ENCODE data around the gene RAB8B. TPM values are rescaled to one million over a fixed set of nuclear protein-coding genes. Genes with fewer than 3 reads are reported as not detected.

RAB8B gene
- total RNA-seq, 4 donors from 2014 or later: 47.6 to 179 (median 67.1) TPM

GRCh38 chr15:63160638-63161037, 28.8 kb upstream of the RAB8B start:
- intact Hi-C loops (cut with DNase I; ENCODE audit: low total_unique reads): no loop called here
- Histone ChIP-seq H3K9me3 (no peaks in the 10 kb centered on the region), H3K4me3 (no peak overlapping the region), H3K36me3 (no peaks in the 10 kb centered on the region), H3K27me3 (no peaks in the 10 kb centered on the region), H3K4me1 (no peaks in the 10 kb centered on the region), H3K27ac (no peak overlapping the region)
- no peak for DNase-seq
- TF ChIP-seq, protein P1, sequence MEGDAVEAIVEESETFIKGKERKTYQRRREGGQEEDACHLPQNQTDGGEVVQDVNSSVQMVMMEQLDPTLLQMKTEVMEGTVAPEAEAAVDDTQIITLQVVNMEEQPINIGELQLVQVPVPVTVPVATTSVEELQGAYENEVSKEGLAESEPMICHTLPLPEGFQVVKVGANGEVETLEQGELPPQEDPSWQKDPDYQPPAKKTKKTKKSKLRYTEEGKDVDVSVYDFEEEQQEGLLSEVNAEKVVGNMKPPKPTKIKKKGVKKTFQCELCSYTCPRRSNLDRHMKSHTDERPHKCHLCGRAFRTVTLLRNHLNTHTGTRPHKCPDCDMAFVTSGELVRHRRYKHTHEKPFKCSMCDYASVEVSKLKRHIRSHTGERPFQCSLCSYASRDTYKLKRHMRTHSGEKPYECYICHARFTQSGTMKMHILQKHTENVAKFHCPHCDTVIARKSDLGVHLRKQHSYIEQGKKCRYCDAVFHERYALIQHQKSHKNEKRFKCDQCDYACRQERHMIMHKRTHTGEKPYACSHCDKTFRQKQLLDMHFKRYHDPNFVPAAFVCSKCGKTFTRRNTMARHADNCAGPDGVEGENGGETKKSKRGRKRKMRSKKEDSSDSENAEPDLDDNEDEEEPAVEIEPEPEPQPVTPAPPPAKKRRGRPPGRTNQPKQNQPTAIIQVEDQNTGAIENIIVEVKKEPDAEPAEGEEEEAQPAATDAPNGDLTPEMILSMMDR (IDR thresholded peaks at IDR 0.05): no peak
- no peak for TF ChIP-seq POLR2A (IDR thresholded peaks at IDR 0.05)

DNA sequence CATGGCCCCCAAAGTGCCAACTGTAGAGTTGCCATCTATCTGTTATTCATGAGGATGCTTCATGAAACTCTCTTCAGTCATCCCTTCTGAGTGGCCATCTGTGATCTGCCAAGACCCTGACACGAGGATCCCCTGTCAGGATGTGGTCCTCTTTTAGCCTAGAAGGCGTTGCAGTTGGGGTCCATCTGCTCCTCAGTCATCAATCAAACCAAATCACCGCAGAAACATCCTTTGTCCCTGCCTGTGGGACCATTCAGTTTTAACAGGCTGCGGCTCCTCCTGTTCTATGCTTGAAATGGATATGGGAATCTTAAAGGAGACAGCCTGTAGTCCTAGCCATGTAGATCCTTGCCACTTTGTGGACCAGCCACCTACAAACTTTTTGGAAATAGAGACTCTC, 26.2 kb upstream of the RAB8B start:
- no peak overlapping the region for H3K4me3 ChIP-seq
- H3K27me3 ChIP-seq: no peaks in the 10 kb centered on the region
- no peak for TF ChIP-seq POLR2A (IDR thresholded peaks at IDR 0.05)
- TF ChIP-seq, protein P1 (IDR thresholded peaks at IDR 0.05): no peak
- H3K4me1 ChIP-seq: no peaks in the 10 kb centered on the region
- no peak for DNase-seq
- no peaks in the 10 kb centered on the region for H3K36me3 ChIP-seq
- no peak overlapping the region for H3K27ac ChIP-seq
- intact Hi-C loops (cut with DNase I; ENCODE audit: low total_unique reads): no loop called here
- H3K9me3 ChIP-seq: no peaks in the 10 kb centered on the region

DNA sequence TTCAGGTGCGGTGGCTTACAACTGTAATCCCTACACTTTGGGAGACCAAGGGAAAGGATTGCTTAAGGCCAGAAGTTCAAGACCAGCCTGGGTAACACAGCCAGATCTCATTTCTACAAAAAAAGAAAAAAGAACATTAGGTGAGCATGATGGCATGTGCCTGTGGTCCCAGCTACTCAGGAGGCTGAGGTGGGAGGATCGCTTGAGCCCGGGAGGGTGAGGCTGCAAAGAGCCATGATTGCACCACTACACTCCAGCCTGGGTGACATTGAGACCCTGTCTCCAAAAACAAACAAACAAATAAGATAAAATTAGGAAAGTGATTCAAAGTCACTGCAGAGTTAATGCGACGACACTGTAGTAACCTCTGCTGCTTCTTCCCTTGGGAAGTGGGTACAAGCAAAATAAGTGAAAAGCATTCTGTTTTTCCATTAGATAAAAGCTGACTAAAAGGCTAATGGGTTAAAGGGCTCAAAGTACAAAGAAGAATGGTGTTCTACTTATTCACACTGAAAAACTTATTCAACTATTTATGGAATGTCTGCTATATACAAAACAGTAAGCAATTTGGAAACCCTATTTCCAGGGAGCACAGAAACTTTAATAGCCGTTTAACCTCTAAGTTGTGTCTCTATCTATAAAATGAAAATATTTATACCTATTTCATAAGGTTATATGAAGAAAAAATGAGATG, 24.1 kb upstream of the RAB8B start:
- no peak for DNase-seq
- H3K27me3 ChIP-seq: no peaks in the 10 kb centered on the region
- TF ChIP-seq, protein P1 (IDR thresholded peaks at IDR 0.05): no peak
- no peak for TF ChIP-seq POLR2A (IDR thresholded peaks at IDR 0.05)
- intact Hi-C loops (cut with DNase I; ENCODE audit: low total_unique reads): no loop called here
- no peak overlapping the region for H3K27ac ChIP-seq
- no peaks in the 10 kb centered on the region for H3K36me3 ChIP-seq
- no peak overlapping the region for H3K4me3 ChIP-seq
- no peaks in the 10 kb centered on the region for H3K4me1 ChIP-seq
- H3K9me3 ChIP-seq: no peaks in the 10 kb centered on the region

GRCh38 chr15:63166219-63166618, 23.2 kb upstream of the RAB8B start:
- H3K9me3 ChIP-seq: no peaks in the 10 kb centered on the region
- DNase-seq: no peak
- no peak for TF ChIP-seq POLR2A (IDR thresholded peaks at IDR 0.05)
- TF ChIP-seq, protein P1 (IDR thresholded peaks at IDR 0.05): no peak
- no peaks in the 10 kb centered on the region for H3K4me1 ChIP-seq
- no peaks in the 10 kb centered on the region for H3K36me3 ChIP-seq
- no peak overlapping the region for H3K4me3 ChIP-seq
- H3K27ac ChIP-seq: no peak overlapping the region
- intact Hi-C loops (cut with DNase I; ENCODE audit: low total_unique reads): no loop called here
- no peaks in the 10 kb centered on the region for H3K27me3 ChIP-seq

DNA sequence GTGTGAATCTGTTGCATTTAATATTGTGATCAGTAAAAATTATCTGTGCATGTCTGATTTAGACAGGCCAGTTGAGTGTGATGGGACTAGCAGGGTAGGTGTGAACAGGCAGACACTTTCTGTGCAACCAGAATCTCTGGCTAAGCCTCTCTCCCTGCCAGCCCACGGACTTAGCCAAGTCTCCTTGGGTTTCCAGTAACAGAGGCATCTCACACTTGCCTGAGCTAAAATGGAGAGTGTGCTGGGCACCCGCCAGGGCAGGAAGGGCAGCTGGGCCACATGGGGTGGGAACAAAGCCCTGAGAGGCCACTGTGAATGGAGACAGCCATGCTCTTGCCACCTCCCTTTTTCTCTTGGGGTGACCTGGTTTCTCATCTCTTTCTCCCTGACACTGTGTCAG, 19.6 kb upstream of the RAB8B start:
- intact Hi-C loops (cut with DNase I; ENCODE audit: low total_unique reads): no loop called here
- no peak overlapping the region for H3K27ac ChIP-seq
- no peak for DNase-seq
- H3K4me3 ChIP-seq: no peak overlapping the region
- H3K4me1 ChIP-seq: no peaks in the 10 kb centered on the region
- no peaks in the 10 kb centered on the region for H3K36me3 ChIP-seq
- H3K9me3 ChIP-seq: no peaks in the 10 kb centered on the region
- no peaks in the 10 kb centered on the region for H3K27me3 ChIP-seq
- TF ChIP-seq POLR2A (IDR thresholded peaks at IDR 0.05): no peak
- TF ChIP-seq, protein P1 (IDR thresholded peaks at IDR 0.05): no peak
